ENCODE data around the gene CCR9.
"Not testable (repeated sequence)": the region's sequence is repeated elsewhere in the genome, so short reads cannot be mapped to it uniquely, and the experiment has no call there.

The CCR9 gene

GRCh38 chr3:45885979-45886705 lies at the start of gene CCR9:
CCR9 (plus strand) TSS chr3:45886543; CDS start chr3:45894934, 8,391 bp downstream.
- no peak for DNase-seq

DNA sequence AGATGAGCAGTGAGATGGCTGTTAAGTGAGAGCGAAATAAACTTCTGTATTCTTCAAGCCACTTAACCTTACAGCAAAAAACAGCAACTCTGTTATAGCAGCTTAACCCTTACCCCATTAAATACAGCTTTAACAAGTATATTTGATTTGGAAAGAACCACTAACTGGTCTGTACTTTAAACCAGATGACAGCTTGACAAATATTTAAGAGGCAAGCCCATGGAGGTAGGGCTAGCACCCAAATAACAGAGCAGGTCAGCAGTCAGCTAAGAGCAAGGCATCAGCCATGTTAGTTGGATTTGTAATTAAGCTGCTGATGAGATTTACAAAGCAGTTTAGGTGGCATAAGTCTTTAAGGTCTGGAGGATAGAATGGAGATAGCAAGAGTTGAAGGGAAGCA lies 47.9 kb upstream of the CCR9 start:
- DNase-seq: no peak

GRCh38 chr3:45841420-45841756 lies 45.0 kb upstream of the CCR9 start:
- DNase-seq: no peak

GRCh38 chr3:45841757-45842491 lies 44.4 kb upstream of the CCR9 start, which contains the start of gene LZTFL1:
LZTFL1 (minus strand) TSS chr3:45842119; CDS start chr3:45841991, 128 bp downstream.
- DNase-seq: peak; percentile 96 to 97

- no peak for DNase-seq
These were observed 43.3 kb upstream of the CCR9 start for GRCh38 chr3:45842851-45843625.

GRCh38 chr3:45844616-45845015 lies 41.7 kb upstream of the CCR9 start:
- no peak for DNase-seq

- DNase-seq: no peak
These were observed 38.0 kb upstream of the CCR9 start for GRCh38 chr3:45848392-45848791.

- no peak for DNase-seq
These were observed 33.5 kb upstream of the CCR9 start for GRCh38 chr3:45852828-45853227.

DNA sequence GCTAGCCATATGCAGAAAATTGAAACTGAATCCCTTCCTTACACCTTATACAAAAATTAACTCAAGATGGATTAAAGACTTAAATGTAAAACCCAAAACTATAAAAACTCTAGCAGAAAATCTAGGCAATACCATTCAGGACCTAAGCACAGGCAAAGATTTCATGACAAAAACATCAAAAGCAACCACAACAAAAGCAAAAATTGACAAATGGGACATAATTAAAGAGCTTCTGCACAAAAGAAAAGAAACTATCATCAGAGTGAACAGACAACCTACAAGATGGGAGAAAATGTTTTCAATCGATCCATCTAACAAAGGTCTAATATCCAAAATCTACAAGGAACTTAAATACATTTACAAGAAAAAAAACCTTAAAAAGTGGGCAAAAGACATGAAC lies 30.0 kb upstream of the CCR9 start:
- not testable (repeated sequence) for DNase-seq

DNA sequence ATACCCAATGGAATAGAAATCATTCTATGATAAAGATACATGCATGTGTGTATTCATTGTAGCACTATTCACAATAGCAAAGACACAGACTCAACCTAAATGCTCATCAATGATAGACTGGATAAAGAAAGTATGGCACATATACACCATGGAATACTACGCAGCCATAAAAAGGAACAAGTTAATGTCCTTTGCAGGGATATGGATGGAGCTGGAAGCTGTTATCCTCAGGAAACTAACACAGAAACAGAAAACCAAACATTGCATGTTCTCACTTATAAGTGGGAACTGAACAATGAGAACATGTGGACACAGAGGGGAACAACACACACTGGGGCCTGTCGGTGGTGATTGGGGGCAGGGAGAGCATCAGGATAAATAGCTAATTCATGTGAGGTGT lies 29.3 kb upstream of the CCR9 start:
- not testable (repeated sequence) for DNase-seq

- DNase-seq: no peak
These were observed 27.4 kb upstream of the CCR9 start for GRCh38 chr3:45858809-45859543.

DNA sequence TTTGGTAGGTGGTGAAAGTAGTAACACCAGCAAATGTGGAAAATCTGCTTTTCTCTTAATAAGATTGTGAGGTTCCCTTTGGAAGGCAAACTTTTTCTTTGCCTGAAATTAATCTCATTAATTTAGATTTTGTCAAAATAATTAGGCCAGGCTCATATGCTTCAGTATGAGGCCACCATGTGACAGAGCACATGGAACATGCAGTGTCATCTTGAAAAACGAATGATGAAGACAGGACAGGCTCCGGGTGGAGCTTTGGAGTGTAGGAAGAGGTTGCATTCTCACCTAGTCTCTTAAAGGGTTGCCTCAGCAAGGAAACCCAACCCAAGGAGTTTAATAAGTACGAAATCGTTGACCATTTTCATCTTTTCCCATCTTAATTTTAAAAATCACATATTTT lies 25.9 kb upstream of the CCR9 start:
- no peak for DNase-seq

- DNase-seq: no peak
These were observed 25.2 kb upstream of the CCR9 start for GRCh38 chr3:45861043-45861719.

GRCh38 chr3:45864760-45865519 lies 21.4 kb upstream of the CCR9 start:
- no peak for DNase-seq

GRCh38 chr3:45865563-45865962 lies 20.8 kb upstream of the CCR9 start:
- no peak for DNase-seq

GRCh38 chr3:45868213-45868612 lies 18.1 kb upstream of the CCR9 start:
- DNase-seq: no peak

DNA sequence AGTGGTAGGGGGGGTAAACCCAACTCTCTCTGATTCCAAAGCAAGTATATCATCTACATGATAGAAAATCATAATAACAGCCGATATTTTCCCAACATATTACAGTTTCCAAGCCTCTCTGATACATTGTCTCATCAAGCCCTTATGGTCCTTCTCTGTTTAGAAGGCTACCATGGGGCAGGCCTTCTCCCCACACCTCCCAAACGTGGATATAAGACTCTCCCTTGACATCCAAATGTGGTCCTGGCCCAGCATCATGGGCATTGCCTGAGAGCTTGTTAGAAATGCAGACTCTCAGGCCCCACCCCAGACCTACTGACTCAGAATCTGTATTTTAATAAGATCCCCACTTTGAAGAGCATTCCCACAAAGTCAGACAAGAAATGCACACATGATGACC lies 17.7 kb upstream of the CCR9 start:
- no peak for DNase-seq

- DNase-seq: no peak
These were observed 16.7 kb upstream of the CCR9 start for GRCh38 chr3:45869638-45870037.

- DNase-seq: no peak
These were observed 16.2 kb upstream of the CCR9 start for GRCh38 chr3:45870099-45870498.

GRCh38 chr3:45871780-45872179 lies 14.6 kb upstream of the CCR9 start:
- no peak for DNase-seq

GRCh38 chr3:45872569-45872968 lies 13.8 kb upstream of the CCR9 start:
- DNase-seq: no peak

DNA sequence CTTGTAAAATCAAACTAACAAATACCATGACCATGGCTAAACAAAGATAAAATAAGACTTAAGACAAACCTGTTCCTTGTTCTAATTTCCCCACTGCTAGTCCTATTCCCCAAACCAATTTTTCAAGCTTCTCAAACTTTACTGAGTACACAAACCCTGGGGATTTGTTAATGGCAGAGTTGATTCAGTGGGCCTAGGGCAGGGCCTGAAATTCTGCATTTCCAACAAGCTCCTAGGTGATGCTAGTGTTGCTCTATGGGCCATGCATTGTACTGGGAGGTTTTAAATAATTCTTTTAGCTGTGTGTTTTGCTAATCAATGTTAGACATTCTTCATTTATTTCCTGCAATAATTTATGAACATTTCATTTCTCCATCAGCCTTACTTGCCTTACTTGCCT lies 13.3 kb upstream of the CCR9 start:
- DNase-seq: no peak

All from SHP77 (cell line).